RPMI8226 (cell line): ENCODE data around the gene SIX1.

Experiments used
- DNase-seq: peaks from one replicate; pipeline ENCODE4 v3.0.0-alpha.2; 2015

The SIX1 gene

GRCh38 chr14:60655119-60655897 is 6.0 kb upstream of the SIX1 start:
- DNase-seq: no peak

- DNase-seq: no peak
Observed at GRCh38 chr14:60654334-60654821, 5.1 kb upstream of the SIX1 start.

- DNase-seq: no peak
Observed at GRCh38 chr14:60653701-60654161, 4.5 kb upstream of the SIX1 start.

GRCh38 chr14:60652674-60653651 is 3.7 kb upstream of the SIX1 start:
- no peak for DNase-seq

- DNase-seq: peak; percentile 10
Observed at GRCh38 chr14:60651796-60652673, 2.8 kb upstream of the SIX1 start.

GRCh38 chr14:60651086-60651795 is 2.0 kb upstream of the SIX1 start:
- no peak for DNase-seq

GRCh38 chr14:60650373-60650961 is 1.2 kb upstream of the SIX1 start:
- DNase-seq: no peak

- no peak for DNase-seq
Observed at GRCh38 chr14:60649875-60650372, 647 bp upstream of the SIX1 start.

GRCh38 chr14:60648249-60648933 is 886 bp downstream of the SIX1 start:
- DNase-seq: no peak

- no peak for DNase-seq
Observed at GRCh38 chr14:60647837-60648248, 1.4 kb downstream of the SIX1 start.

- no peak for DNase-seq
Observed at GRCh38 chr14:60647081-60647836, 2.0 kb downstream of the SIX1 start.

GRCh38 chr14:60646226-60646818 is 3.0 kb downstream of the SIX1 start:
- no peak for DNase-seq

GRCh38 chr14:60645126-60645741 is 4.0 kb downstream of the SIX1 start:
- no peak for DNase-seq

- no peak for DNase-seq
Observed at GRCh38 chr14:60644666-60645065, 4.6 kb downstream of the SIX1 start.

GRCh38 chr14:60643463-60644314 is 5.6 kb downstream of the SIX1 start:
- DNase-seq: no peak

GRCh38 chr14:60643141-60643462 is 6.2 kb downstream of the SIX1 start:
- no peak for DNase-seq

- DNase-seq: no peak
Observed at GRCh38 chr14:60642270-60643140, 6.8 kb downstream of the SIX1 start.
